Left ventricle myocardium inferior (tissue), 1 donor: ENCODE results near the gene UGGT1. TPM values are rescaled to one million over a fixed set of nuclear protein-coding genes. Genes with fewer than 3 reads are reported as not detected.

Experiments
- DNase-seq: peaks from one replicate; pipeline ENCODE4 v3.0.0-alpha.2; 2020
- H3K27ac ChIP-seq: fragments of 200-600 bp; replicated peaks from 2 replicates; pipeline ENCODE4 v1.8.0; 2021
- H3K27me3 ChIP-seq: fragments of 200-600 bp; 2 replicates; pipeline ENCODE4 v1.8.0; 2021; ENCODE audit warnings: low read depth
- H3K36me3 ChIP-seq: fragments of 200-600 bp; 2 replicates; pipeline ENCODE4 v1.8.0; 2021
- H3K4me1 ChIP-seq: fragments of 200-600 bp; 2 replicates; pipeline ENCODE4 v1.8.0; 2021
- H3K4me3 ChIP-seq: fragments of 200-600 bp; 2 replicates; pipeline ENCODE4 v1.8.0; 2021; ENCODE audit warnings: mild to moderate bottlenecking, moderate library complexity
- H3K9me3 ChIP-seq: fragments of 200-600 bp; replicated peaks from 2 replicates; pipeline ENCODE4 v1.8.0; 2021
- CTCF ChIP-seq: fragments of 200-600 bp; IDR thresholded peaks from 2 replicates; pipeline ENCODE4 v1.8.0; 2021; ENCODE audit warnings: antibody characterized with exemption, mild to moderate bottlenecking, borderline replicate concordance
- intact Hi-C: fragments of 100-400 bp; cut with micrococcal nuclease; formaldehyde crosslinking; loops from one replicate; pipeline ENCODE4 v1.11.0; 2022
- total RNA-seq: library from RNA; stranded (reverse); fragmentation: NEBNext Ultra II Directional; extraction: Animal tissue kit (Norgen Biotek cat#: 25700); gene quantifications from one replicate; pipeline ENCODE4 v1.2.1, GENCODE V29; 2021
- donor health status: DM: no; HTN: yes; CAD: no; lungs with severe emphysema.

The UGGT1 gene
- total RNA-seq, 1 donor from 2014 or later: 30.3 TPM

GRCh38 chr2:128160616-128161275, 69.7 kb downstream of the UGGT1 start:
- intact Hi-C loops: no loop called here
- H3K27ac ChIP-seq: no peak overlapping the region

DNA sequence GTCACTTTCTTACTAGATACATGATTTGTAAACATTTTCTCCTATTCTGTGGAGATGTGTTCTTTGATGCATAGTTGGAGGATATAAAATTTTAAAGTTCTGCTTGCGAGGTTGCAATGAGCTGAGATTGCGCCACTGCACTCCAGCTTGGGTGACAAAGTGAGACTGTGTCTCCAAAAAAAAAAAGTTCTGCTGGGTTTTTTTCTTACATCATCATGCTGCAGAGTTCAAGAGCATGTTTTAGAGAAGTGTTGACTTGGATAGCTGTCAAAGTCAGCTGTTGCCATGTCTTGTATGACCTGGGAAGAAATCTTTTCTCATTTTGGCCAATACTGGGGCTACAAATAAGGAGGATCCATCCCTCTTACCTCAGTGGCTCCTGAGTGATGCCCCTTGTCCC, 71.3 kb downstream of the UGGT1 start:
- H3K27me3 ChIP-seq: no peaks in the 10 kb centered on the region
- H3K4me1 ChIP-seq: no peaks in the 10 kb centered on the region
- TF ChIP-seq CTCF: no peak
- intact Hi-C loops: no loop called here
- peaks cover 90% of the 10 kb centered on the region for H3K36me3 ChIP-seq
- no peak for DNase-seq
- no peaks in the 10 kb centered on the region for H3K9me3 ChIP-seq
- H3K27ac ChIP-seq: no peak overlapping the region
- no peak overlapping the region for H3K4me3 ChIP-seq

More at GRCh38 chr2:128160616-128161275, 69.7 kb downstream of the UGGT1 start:
- H3K4me3 ChIP-seq: no peak overlapping the region
- DNase-seq: no peak
- TF ChIP-seq CTCF: no peak
- H3K36me3 ChIP-seq: peaks cover 80% of the 10 kb centered on the region
- no peaks in the 10 kb centered on the region for H3K9me3 ChIP-seq
- H3K27me3 ChIP-seq: no peaks in the 10 kb centered on the region
- no peaks in the 10 kb centered on the region for H3K4me1 ChIP-seq

DNA sequence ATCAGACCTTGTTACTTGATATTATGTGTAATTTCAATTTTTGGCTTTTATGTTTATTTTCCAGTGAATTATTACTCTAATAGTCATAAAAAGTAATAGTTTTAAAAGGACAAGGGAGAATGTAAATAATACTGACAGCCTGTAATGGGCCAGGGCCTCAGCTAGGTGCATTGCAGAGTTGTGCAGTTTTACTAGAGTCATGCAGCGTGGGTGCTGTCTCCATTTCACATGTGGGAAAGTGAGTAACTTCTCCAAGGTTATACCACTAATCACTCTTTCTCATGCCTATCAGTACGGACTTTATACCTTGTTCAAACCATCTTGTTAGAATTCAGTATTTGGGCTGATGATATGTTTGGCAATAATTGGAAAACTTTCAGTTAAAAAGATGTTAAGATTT, 73.3 kb downstream of the UGGT1 start:
- intact Hi-C loops: no loop called here
- TF ChIP-seq CTCF: no peak
- H3K9me3 ChIP-seq: no peaks in the 10 kb centered on the region
- H3K36me3 ChIP-seq: peaks cover 87% of the 10 kb centered on the region
- no peak for DNase-seq
- H3K4me3 ChIP-seq: no peak overlapping the region
- H3K27me3 ChIP-seq: no peaks in the 10 kb centered on the region
- no peaks in the 10 kb centered on the region for H3K4me1 ChIP-seq
- H3K27ac ChIP-seq: no peak overlapping the region

GRCh38 chr2:128166746-128167353, 75.8 kb downstream of the UGGT1 start:
- DNase-seq: no peak
- Histone ChIP-seq H3K27ac (no peak overlapping the region), H3K36me3 (peaks cover 90% of the 10 kb centered on the region), H3K4me3 (no peak overlapping the region), H3K27me3 (no peaks in the 10 kb centered on the region), H3K9me3 (no peaks in the 10 kb centered on the region), H3K4me1 (no peaks in the 10 kb centered on the region)
- no peak for TF ChIP-seq CTCF
- intact Hi-C loops: no loop called here

DNA sequence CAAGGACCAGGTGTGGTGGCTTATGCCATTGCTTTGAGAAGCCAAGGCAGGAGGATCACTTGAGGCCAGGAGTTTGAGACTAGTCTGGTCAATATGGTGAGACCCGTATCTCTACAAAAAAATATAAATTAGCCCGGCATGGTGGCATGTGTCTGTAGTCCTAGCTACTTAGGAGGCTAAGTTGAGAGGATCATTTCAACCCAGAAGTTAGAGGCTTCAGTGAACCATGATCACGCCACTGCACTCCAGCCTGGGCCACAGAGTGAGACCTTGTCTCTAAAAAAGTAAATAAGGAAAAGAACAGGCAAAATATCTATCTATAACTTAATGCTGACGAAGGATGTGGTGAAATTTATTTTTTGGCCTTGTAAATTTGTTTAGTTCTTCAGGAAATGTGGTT, 78.1 kb downstream of the UGGT1 start:
- no peaks in the 10 kb centered on the region for H3K27me3 ChIP-seq
- no peak for TF ChIP-seq CTCF
- H3K36me3 ChIP-seq: peaks cover 93% of the 10 kb centered on the region
- DNase-seq: no peak
- no peak overlapping the region for H3K27ac ChIP-seq
- intact Hi-C loops: no loop called here
- H3K9me3 ChIP-seq: no peaks in the 10 kb centered on the region
- no peak overlapping the region for H3K4me3 ChIP-seq
- H3K4me1 ChIP-seq: no peaks in the 10 kb centered on the region
